ENCODE measurements around the gene BNIPL.

DNA sequence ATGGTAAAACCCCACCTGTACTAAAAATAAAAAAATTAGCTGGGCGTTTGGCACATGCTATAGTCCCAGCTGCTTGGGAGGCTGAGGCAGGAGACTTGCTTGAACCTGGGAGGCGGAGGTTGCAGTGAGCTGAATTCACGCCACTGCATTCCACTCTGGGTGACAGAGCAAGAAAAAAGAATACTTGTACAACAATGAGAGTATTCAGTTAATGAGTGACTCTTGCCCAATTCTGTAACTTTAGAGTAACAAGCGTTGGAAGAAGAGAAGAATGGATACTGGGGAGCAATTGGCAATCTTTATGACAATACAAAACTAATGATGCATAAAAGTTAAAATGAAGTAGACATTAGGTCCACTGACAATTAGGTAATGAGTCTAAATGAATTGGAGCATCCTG lies 43.8 kb upstream of the BNIPL start:
- TF ChIP-seq, protein P1, sequence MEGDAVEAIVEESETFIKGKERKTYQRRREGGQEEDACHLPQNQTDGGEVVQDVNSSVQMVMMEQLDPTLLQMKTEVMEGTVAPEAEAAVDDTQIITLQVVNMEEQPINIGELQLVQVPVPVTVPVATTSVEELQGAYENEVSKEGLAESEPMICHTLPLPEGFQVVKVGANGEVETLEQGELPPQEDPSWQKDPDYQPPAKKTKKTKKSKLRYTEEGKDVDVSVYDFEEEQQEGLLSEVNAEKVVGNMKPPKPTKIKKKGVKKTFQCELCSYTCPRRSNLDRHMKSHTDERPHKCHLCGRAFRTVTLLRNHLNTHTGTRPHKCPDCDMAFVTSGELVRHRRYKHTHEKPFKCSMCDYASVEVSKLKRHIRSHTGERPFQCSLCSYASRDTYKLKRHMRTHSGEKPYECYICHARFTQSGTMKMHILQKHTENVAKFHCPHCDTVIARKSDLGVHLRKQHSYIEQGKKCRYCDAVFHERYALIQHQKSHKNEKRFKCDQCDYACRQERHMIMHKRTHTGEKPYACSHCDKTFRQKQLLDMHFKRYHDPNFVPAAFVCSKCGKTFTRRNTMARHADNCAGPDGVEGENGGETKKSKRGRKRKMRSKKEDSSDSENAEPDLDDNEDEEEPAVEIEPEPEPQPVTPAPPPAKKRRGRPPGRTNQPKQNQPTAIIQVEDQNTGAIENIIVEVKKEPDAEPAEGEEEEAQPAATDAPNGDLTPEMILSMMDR (IDR thresholded peaks at IDR 0.05): no peak
- no peak for TF ChIP-seq POLR2A (IDR thresholded peaks at IDR 0.05)
